Measurements from ENCODE around the gene GTF2A1.

The GTF2A1 gene

DNA sequence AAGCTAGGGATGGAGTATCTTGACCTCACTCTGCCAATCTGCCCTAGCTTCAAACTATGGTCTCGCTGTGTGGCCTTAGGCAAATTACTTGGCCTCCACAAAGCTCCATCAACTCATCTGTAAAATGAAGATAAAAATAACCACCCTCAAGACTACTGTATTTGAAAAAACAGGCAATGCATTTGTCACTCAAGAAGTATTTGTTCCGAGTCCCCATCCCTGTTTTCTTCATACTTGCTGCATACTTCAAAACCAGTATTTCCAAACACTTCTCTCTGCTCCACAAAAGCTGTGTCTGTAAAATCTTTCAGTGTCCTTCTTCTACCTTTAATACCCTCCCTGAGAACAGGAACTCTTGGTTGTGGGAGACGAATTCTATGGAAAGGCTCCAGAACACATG lies 47.9 kb downstream of the GTF2A1 start:
- no peak for DNase-seq

DNA sequence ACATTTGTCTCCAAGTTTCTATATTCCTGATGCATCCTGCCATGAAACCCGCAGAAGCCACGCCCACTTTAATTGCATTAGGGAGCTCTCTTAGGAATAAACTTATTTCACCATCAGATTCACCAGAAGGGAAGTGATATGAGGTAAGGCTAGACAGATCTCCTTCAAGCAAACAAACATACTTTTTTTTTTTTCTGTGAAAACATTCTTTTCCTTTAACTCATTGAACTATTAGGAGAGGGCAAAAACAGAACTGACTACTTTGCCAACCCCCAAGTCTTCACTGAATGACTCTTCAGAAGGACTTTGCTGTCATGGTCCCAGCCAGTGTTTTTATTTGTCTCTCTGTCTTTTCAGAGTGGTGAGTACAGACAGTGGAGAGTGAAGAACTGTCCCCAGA lies 48.4 kb downstream of the GTF2A1 start:
- no peak for DNase-seq

DNA sequence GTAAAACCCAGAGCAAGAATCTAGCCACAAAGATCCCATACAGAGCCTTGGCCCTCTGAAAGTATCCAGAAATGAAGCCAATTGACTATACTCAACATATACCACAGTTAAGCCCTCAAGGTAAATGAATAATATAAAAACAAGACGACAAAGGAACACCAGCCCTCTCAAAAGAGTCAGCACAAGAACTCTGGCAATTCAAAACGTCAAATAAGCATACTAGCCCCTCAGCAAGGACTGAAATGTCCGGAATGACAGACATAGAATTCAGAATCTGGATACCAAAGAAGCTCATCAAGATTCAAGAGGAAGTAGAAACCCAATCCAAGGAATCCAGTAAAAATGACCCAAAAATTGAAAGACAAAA lies 49.9 kb downstream of the GTF2A1 start:
- no peak for DNase-seq

DNA sequence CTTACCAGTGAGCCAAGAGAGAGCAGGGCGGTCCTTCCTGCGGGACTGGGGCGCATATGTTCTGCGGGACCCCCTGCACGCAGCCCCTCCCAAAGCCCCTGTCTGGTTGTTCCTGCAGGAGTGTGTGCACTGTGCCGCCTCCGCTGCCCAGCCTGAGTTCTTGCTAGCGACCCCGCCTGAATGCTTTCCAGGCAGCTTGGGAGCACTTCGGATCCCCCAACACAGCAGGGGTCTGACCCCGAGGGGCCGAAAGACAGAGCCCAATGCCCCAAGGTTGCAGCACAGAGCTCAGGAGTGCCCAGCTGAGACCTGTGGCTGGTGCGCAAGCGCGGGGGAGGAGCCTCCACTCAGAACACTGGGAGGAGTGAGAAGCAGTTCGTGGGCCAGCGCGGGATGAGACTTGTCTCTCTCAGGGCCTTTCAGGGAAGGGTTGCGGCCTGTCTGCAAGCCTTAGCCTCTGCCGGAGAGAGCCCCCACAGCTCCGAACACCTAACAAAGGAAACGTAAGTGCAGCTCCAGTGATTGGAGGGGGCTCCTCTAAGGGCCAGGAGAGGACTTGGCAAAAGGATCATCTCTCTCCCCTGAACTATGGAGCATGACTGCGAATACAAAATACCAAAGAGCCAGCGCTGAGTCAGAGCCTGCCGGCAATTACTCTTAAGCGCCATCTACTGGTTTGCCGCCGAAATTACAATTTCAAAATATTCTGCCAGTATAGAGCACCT lies 50.5 kb downstream of the GTF2A1 start:
- DNase-seq: peak; percentile 86

DNA sequence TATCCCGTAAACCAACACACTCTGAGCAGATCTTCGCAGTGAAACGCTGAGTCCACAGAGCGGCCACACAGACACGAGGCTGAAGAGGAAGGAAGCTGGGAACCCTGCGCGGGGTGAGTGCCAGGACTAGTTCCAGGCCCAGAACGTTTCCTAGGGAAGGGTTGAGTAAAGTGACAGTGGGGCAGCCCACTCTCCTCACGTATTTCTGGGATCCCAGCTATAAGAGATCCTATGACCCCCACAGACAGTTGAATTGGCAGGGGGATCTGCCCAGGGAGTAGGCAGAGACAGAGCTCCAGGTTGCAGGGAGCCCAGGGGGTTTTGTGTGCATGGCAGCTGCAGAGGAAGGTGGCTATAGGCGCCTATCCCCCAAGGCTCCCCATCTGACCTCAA lies 51.1 kb downstream of the GTF2A1 start:
- DNase-seq: peak; percentile 7

DNA sequence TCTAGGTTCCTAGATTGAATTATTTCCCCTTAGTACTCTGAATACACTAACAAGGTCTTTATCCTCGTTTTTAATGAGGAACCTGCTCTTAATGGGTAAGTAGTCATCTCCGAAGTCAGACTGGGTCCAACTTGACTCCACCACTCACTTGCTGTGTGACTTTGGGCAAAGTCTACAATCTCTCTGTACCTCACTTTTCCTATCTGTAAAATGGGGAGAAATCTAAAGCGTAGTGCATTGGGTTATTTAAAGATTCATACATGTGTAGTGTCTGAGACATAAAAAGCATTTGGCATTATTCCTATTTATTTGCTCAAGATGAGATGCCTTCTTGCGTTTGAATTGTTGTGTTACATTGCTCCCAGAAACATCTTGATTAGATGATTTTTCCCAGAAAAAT lies 51.5 kb downstream of the GTF2A1 start:
- DNase-seq: no peak

DNA sequence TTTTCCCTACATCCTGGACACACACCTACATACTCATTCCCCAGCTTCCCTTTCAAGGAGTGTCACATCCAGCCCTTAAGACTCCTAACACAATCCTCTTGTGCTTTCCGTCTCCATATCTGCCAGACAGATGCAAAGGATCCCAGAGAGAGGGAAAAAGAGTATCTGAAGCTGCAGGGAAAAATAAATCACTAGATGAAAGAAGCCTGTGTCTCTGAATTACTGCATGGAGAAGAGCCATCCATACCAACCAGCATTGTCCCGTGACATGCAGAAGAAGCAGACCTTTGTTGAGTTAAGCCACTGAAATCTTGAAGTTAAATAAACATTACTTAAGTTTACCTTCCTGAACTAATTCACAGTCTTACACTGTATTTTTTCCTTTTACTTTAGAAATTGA lies 54.6 kb downstream of the GTF2A1 start:
- no peak for DNase-seq

DNA sequence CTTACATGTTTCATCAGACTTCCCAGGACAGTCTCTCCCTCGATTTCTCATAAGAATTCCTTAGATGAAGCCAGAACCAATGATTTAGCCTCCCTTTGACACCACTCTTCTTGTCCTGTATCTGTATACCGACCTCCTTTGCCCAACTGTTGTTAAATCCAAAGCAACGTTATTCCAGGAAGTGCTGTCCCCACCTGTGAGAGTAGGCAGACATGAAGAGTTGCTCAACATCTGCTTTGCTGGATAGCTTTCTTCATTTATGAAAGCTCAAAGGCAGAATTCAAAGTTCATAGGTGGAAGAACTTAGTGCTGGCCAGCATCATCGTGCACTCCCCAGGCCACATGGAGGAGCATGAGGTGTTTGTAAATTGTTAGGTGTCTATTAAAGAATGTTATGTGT lies 55.6 kb downstream of the GTF2A1 start:
- no peak for DNase-seq

DNA sequence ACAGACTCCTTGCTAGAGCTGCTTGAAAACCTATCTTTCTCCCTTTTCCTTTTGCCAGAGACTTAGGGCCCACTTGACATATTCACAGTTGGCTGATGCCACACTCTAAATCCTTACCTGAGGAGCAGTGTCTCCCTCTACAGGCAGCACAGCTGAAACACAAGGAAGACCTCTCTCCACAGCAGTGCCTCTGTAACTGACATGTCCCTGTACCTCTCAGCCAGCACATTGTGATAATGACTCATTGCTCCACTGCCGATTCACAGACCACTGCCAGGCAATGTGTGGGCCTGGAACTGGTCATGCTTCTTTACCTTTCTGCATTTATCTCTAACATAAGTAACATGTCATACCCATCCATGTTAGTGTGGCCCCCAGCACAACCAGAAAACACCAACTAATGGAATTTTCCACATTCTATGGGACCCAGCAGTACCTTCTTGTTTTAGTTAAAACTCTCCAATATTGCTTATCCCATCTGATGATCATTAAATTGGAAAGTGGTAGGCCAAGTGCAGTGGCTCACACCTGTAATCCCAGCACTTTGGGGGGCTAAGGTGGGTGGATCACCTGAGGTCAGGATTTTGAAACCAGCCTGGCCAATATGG lies 56.5 kb downstream of the GTF2A1 start:
- DNase-seq: peak; percentile 27

DNA sequence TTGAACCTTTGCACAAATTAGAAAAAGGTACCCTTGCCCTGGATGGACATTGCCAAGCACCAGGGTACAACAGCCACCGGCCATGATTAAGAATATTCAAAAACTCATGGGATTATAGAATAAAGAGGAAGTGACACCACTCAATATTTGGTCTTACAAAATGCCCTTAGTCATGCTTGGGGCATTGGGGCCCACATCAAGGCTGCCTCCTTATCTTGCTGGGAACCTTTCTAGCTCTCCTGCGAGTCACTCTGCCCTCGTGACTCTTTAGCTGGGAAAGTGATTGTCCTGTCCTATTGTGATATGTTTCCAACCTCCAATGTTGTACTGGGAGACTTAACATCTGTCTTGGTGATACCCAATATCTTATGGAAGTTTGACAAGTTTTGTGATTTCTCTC lies 57.8 kb downstream of the GTF2A1 start:
- DNase-seq: no peak

DNA sequence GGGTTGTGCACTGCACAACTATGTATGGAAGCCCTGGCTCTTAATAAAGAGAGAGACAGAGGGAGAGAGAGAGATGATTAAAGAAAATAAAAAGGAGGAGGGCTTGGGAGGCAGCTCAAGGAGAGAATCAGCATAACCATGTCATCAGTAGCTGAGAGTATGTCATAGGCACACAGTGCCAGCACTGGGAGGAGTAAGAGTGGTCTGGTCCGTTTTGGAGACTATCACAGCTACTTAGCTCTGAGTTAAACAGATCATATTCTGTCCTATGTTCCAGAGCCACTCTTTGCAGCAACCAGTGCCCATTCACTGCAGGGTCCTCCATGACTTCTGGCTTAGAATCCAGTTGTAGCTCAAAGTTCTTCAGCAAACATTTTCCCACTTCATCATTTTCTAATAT lies 59.0 kb downstream of the GTF2A1 start:
- DNase-seq: no peak

DNA sequence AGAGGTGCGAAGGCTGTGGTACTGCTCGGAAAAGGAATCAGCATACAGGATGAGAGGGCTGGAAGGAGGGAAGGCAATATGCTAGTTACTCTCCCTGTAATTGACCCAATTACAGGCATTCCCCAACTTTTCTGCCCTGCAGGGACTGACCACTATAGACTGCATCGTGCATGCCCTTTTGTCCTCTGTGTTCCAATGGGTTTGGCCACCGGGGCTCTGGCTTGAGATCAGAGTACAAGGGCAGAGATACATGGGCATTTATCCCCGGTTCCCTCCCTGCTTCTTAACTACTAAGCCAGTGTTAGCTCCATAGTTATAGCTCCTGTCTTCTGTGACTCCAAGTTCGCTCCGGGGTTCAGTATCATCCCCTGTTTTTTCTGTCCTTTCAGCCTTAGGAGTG lies 59.7 kb downstream of the GTF2A1 start:
- DNase-seq: no peak

DNA sequence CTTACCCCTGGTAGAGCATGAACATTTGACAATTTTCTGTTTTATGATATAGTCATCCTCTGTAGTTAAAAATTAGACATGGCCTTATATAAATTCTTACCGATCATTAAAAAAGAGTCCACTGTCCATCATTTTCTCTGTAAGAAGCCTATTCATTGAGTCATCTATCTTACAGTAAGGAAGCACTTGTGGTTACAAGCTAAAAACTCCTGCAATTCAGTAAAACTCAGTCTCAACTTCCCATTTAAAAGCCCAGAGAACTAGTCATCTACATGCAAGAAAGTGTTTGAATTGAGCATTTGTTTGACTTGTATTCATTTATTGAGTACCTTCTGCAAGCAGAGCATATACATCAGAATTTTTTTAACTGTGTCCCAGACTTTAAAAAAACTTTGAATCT lies 63.3 kb downstream of the GTF2A1 start:
- DNase-seq: no peak

DNA sequence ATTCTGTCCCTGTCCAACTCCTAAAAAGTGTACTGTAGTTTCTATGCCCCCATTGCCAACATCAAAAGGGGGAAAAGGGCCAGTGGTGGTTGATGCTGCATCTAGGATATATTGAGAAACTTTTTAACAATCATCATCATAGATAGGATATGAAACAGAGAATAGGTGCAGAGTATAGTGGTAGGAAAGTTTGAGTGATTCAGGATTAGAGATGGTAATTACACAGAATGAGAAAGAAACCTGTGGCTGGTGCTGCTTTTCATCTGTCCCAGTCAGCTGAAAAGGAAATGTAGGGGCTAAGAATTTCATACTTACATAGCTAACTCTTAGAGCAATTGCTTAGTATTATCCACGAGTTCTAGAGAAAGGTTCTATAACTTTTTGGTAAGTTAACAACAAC lies 67.6 kb downstream of the GTF2A1 start:
- DNase-seq: no peak

DNA sequence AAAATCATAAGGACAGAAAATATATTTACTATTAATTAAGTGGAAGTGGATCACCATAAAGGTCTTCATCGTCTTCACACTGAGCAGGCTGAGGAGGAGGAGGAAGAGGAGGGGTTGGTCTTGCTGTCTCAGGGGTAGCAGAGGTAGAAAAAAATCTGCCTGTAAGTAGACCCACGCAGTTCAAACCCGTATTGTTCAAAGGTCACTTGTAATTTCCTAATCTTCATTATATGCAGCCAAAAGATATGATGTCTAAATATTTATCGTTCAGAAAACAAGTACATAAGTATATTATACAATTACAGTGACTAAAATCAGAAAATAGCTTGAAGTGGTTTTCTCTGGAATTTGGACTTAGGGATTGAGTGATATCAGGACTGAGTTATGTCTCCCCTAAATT lies 72.1 kb downstream of the GTF2A1 start:
- DNase-seq: no peak

DNA sequence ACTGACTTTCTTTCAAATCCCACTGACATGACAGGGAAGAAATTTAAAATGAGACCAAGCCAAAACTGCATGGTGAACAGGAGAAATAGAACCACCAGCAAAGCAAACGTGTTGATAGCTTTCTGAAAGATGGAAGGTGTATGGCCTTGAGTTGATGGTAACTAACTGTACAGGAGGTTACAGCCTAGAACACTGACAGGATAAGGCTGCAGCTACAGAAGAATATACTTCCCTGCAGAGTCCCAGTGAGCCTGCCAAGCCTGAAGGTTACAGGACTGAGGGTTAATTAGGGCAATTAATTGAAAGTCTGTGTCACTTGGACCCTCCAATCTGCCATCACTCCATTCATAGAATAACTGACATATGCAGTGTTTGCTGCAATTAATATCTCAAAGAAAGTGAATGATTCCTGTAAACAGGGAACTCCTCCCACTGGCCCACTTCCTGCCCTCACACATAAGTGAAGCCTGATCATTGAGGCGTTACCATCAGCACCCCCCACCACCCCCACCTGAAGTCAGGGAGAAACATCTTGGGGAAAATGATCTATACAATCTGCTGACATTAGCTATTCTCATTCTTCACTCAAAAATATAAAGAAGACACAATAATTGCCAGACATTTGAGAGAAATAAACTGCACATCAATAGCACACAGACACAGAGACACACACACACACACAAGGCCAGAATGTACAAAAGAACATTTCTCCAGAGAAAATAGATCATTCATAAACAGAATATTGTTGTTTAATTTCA lies 73.4 kb downstream of the GTF2A1 start:
- DNase-seq: no peak

DNA sequence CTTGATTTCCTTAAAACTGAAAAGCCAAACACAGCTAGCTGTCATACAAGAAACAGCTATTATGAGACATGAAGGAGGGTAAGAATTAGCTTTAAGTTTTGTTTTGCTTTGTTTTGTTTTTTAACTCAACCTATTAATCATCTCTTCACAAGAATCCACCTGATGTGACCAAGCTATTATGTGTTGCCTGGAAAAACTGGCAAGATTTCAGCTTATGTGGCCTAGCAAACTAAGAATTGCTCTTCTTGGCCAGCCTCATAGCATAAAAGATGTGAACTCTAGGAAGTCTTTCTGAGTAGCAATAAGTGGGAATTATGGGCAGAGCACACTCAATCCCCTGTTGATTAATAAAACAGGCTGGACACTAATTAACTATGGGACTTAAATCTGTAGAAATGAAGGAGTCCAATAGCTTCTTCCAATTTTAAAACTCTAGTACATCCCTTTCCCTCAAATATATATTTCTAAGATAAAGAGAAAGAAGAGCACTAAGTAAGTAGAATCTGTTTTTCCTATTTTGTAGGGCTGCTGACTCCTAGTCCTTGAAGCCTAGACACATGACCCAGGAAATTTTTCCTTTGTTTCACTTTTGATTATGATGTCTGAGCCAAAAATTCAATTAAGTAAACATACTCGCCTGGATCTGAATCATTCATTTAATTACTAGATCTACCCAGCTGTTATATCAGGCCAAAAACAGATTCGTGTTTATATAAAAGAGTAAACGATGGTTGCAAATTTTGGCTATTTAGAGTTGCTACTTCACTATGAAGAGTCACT lies 75.7 kb downstream of the GTF2A1 start:
- DNase-seq: no peak

DNA sequence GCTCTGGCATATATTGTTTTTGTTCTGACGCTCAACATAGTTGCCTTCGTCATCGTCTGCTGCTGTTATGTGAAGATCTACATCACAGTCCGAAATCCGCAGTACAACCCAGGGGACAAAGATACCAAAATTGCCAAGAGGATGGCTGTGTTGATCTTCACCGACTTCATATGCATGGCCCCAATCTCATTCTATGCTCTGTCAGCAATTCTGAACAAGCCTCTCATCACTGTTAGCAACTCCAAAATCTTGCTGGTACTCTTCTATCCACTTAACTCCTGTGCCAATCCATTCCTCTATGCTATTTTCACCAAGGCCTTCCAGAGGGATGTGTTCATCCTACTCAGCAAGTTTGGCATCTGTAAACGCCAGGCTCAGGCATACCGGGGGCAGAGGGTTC lies 77.0 kb downstream of the GTF2A1 start:
- no peak for DNase-seq

DNA sequence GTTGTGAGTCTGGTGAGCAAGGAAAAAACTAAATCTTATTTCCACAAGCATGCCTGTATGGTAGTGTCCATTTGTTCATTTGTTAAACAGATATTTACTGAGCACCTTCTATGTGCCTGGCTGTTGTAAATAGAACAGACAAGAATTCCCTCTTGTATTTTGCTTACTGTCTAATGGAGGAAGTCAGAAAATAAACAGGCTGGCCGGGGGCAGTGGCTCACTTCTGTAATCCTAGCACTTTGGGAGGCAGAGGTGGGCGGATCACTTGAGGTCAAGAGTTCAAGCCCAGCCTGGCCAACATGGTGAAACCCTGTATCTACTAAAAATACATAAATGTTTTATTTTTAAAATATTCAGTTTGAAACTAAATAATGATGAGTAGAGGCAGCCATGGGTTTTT lies 79.3 kb downstream of the GTF2A1 start:
- no peak for DNase-seq

DNA sequence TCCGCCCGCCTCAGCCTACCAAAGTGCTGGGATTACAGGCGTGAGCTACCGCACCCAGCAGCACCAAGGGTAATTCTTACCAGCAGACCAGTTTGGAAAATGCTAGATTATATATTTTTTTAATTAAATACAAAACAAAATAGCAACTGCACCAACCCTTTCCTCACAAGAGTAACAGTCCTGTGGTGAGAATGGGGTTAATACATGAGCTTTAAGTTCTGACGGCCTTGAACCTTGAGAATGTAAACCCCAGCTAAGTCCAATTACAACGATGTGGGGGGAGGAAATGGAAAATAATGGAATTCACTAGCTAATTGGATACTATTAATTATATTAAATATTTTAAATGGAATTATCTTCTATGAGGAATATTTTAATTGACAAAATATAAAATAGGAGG lies 82.3 kb downstream of the GTF2A1 start:
- DNase-seq: no peak

DNA sequence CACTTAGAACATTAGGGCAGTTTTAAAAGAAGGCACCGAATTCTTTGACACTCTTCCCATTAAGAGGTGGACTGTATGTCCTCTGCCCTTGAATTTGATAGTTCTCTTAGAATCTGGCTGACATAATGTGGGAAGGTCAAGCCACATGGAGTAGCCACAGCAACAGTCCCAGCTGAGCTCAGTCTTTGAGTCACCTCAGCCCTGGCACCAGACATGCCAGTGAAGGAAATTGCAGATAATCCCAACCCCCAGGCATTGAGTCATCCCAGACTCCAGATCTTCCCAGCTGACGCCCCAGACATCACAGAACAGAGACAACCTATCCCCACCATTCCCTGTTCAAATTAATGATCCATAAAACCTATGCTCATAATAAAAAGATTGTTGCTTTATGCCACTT lies 83.4 kb downstream of the GTF2A1 start:
- DNase-seq: no peak

DNA sequence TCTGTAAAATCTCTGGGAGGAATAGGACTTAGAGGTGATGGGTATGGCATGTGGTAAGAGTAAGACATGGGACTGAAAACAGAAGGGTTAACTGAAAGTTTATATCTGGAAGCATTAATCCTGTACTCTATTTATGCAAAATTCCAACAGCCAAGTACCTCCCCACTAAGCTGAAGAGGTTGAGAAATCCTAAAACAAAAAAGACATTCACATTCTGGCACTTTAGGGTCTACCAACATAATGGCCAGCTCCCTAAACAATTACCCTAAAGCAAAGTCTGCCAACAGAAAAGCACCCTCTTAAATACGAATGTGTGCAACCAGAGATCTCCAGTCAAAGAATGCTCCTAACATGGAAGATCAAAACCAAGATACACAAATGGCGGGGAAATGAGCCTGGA lies 87.4 kb downstream of the GTF2A1 start:
- DNase-seq: no peak

DNA sequence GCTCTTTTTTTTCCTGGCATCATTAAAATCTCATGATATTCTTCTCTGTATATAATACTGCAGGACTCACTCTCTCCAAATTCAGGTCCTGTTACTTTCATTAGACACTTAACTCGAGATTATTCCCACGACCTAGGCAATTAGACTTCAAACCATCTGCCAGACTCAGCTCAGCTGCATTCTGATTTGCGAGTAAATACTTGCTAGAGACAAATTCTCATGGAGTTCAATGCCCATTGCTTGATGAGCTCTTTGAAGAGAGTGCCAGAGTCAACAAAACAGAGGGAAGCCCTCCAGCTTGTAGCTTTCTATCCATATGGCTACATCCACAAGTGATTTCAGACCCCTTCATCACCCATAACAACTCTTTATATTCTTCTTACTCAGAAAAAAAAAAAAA lies 88.3 kb downstream of the GTF2A1 start:
- no peak for DNase-seq

DNA sequence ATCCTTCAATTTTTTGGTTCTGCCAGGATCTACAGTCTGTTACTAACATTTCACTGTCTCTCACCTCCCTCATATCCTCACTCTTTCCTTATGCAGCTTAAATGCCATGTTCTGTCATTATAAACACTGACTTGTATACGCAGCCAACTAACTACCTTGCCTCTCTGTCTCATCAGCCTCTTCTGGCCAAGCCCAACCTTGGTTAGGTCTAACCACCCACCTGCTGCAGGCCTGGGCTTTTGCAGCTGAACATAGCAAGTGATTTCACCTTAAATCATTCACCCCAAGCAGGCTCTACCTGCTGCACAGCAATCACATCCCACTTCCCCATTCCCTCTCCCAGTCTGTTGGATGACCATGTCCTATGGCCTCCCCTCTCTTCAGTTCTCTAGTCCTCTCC lies 91.5 kb downstream of the GTF2A1 start:
- no peak for DNase-seq
